K562 (cell line): Measurements from ENCODE around the gene LEMD1.

Experiments
- BHLHE40 ChIP-seq: IDR thresholded peaks from 2 replicates; pipeline ENCODE4 v1.6.1; 2011; ENCODE audit warnings: low read length, improper control_type of control experiment
- HDAC2 ChIP-seq: fragments of 450-650 bp; IDR thresholded peaks from 2 replicates; pipeline ENCODE4 v1.6.1; 2016; ENCODE audit warnings: mild to moderate bottlenecking
- U2AF1 ChIP-seq: fragments of 200-400 bp; formaldehyde crosslinking; optimal IDR thresholded peaks from 2 replicates; pipeline ENCODE3; 2017; ENCODE audit warnings: mild to moderate bottlenecking, low read depth, low read length, moderate library complexity
- TF ChIP-seq, protein P1 (sequence below): sonication (generic); formaldehyde crosslinking; IDR thresholded peaks from 2 replicates; pipeline ENCODE4 v1.9.0; 2022; ENCODE audit warnings: mild to moderate bottlenecking, missing genetic modification reagents
- TF ChIP-seq, protein P2 (sequence below), 3 experiments: IDR thresholded peaks in 2 of 3; conservative IDR thresholded peaks in 1 of 3; 2 replicates each; pipeline ENCODE4 v1.5.1; 2011 to 2012; ENCODE audit warnings: low read length in 3 of 3, mild to moderate bottlenecking in 3 of 3, control low read depth in 2 of 3, improper control_type of control experiment in 1 of 3, inconsistent platforms in 1 of 3, low read depth in 1 of 3, mixed read lengths in 1 of 3, moderate library complexity in 1 of 3; ENCODE audit not compliant: insufficient read depth in 2 of 3

DNA sequence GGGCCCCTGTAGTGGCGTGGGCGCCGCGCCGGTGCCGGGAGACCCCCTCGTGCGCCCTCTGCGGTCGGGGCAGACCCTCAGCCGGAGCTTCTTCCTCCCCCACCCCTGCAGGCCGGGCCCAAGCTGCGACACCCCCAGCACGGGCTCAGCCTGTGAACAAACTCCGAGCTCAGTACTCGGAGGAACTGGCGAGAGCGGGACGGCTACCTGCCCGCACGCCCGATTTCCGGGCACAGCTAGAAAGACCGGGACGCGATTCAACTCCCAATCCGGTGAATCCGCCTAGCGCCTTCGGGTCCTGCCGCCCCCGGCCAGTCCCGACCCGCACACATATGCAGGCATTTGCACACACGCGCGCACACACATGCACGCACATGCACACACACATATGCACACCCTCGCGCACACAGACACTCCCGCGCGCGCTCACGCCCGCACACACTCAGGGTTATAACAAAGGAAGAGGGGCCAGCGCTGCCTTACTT is 34.6 kb upstream of the LEMD1 start:
- no peak for TF ChIP-seq U2AF1
- TF ChIP-seq BHLHE40, result no peak
- TF ChIP-seq, protein P1, sequence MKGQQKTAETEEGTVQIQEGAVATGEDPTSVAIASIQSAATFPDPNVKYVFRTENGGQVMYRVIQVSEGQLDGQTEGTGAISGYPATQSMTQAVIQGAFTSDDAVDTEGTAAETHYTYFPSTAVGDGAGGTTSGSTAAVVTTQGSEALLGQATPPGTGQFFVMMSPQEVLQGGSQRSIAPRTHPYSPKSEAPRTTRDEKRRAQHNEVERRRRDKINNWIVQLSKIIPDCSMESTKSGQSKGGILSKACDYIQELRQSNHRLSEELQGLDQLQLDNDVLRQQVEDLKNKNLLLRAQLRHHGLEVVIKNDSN (CRISPR knock-in tag), result no peak
- TF ChIP-seq, protein P2, sequence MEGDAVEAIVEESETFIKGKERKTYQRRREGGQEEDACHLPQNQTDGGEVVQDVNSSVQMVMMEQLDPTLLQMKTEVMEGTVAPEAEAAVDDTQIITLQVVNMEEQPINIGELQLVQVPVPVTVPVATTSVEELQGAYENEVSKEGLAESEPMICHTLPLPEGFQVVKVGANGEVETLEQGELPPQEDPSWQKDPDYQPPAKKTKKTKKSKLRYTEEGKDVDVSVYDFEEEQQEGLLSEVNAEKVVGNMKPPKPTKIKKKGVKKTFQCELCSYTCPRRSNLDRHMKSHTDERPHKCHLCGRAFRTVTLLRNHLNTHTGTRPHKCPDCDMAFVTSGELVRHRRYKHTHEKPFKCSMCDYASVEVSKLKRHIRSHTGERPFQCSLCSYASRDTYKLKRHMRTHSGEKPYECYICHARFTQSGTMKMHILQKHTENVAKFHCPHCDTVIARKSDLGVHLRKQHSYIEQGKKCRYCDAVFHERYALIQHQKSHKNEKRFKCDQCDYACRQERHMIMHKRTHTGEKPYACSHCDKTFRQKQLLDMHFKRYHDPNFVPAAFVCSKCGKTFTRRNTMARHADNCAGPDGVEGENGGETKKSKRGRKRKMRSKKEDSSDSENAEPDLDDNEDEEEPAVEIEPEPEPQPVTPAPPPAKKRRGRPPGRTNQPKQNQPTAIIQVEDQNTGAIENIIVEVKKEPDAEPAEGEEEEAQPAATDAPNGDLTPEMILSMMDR (IDR thresholded peaks at IDR 0.05 in 2 of 3, conservative IDR thresholded peaks at IDR 0.05 in 1 of 3; ENCODE audit: insufficient read depth in 2 of 3, low read depth in 1 of 3, low read length in 3 of 3), result no peak
- no peak for TF ChIP-seq HDAC2
